COLO668 (cell line): ENCODE data around the gene PLEKHM2.
"Not testable (repeated sequence)": the region's sequence is repeated elsewhere in the genome, so short reads cannot be mapped to it uniquely, and the experiment has no call there.

ENCODE experiments used
- DNase-seq: peaks from one replicate; lab custom pipeline; 2025; ENCODE audit not compliant: unreplicated experiment; lab: John Stamatoyannopoulos, UW

PLEKHM2 gene, protein sequence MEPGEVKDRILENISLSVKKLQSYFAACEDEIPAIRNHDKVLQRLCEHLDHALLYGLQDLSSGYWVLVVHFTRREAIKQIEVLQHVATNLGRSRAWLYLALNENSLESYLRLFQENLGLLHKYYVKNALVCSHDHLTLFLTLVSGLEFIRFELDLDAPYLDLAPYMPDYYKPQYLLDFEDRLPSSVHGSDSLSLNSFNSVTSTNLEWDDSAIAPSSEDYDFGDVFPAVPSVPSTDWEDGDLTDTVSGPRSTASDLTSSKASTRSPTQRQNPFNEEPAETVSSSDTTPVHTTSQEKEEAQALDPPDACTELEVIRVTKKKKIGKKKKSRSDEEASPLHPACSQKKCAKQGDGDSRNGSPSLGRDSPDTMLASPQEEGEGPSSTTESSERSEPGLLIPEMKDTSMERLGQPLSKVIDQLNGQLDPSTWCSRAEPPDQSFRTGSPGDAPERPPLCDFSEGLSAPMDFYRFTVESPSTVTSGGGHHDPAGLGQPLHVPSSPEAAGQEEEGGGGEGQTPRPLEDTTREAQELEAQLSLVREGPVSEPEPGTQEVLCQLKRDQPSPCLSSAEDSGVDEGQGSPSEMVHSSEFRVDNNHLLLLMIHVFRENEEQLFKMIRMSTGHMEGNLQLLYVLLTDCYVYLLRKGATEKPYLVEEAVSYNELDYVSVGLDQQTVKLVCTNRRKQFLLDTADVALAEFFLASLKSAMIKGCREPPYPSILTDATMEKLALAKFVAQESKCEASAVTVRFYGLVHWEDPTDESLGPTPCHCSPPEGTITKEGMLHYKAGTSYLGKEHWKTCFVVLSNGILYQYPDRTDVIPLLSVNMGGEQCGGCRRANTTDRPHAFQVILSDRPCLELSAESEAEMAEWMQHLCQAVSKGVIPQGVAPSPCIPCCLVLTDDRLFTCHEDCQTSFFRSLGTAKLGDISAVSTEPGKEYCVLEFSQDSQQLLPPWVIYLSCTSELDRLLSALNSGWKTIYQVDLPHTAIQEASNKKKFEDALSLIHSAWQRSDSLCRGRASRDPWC

DNA sequence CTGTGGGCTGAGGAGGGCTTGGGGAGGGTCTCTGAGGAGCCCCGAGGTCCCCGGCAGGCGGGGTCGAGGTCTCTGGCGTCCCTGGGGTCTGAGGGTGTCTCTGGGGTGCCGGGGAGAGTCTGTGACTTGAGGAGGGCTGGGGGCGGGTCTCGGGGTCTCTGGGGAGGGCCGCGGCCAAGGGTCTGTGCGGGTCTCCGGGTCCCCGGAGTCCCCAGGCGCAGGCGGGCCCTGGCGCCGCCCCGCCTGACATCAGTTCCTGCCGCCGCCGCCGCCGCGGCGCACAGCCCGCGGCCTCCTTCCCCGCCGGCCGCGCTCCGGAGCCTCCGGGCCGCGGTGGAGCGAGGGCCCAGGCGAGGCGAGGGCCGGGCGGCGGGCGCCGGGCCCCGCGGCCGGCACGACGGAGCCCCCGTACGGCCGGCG, at the start of gene PLEKHM2:
TSS of gene PLEKHM2 (plus strand) at position 279 of the 420 bp plus-strand sequence. CDS start 239 bp downstream, outside the sequence.
- DNase-seq = peak; percentile 87

GRCh38 chr1:15636436-15636835, 47.7 kb upstream of the PLEKHM2 start:
- DNase-seq = no peak

DNA sequence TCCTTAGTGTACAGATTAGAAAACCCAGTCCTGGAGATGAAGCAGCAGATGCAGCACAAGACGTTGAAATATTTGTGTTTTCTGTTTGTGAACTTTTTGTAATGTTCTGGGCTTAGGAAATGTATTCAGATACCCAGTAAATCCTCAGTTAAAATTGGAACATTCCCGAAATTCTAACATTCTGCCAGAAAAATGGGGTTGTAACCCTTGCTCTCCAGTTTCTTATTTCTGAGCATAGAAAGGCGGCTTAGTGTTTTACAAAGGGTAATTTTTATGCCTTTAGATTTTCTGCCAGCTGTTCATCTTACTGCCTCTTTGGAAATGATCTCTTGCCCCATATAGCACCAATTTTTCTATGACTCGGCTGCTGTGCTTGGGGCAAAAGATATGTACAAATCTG, 46.3 kb upstream of the PLEKHM2 start:
- DNase-seq = no peak

- no peak for DNase-seq
Measured at GRCh38 chr1:15639262-15639661, 44.9 kb upstream of the PLEKHM2 start.

DNA sequence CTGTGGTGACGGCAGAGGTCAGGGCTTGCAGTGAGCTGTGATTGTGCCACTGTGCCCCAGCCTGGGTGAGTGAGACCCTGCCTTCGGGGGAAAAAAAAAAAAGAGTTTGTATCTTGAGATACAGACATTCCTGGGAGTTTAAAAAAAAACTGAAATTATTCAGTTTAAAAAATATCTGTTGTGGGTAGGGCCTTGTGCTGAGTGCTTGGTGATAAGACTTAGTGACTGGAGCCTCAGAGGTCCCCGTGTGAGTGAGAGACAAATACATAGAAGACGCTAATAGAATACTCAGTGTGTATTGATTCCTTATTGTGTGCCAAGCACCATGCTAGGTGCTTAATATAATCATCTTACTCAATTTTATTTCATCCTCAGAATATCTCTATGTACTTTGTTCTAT, 44.2 kb upstream of the PLEKHM2 start:
- DNase-seq = no peak

GRCh38 chr1:15640667-15641066, 43.5 kb upstream of the PLEKHM2 start:
- no peak for DNase-seq

DNA sequence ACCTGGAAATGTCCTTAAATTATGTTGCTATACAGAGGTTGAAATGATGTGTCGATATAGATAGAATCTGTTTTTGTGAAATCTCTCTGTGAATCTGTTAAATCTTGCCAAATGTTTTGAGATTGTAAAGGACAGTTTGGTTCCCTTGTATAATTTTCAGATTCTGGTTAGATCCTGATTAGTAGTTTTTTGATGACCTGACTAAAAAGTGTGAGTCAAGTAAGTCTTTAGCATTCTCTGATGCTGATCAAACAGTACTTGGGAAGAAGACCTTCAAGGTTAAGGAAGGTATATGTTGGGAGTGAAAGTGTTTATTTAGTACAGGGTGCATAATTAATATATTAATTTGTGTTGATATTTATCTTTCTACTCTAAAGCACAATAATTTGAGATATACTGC, 34.2 kb upstream of the PLEKHM2 start:
- no peak for DNase-seq

DNA sequence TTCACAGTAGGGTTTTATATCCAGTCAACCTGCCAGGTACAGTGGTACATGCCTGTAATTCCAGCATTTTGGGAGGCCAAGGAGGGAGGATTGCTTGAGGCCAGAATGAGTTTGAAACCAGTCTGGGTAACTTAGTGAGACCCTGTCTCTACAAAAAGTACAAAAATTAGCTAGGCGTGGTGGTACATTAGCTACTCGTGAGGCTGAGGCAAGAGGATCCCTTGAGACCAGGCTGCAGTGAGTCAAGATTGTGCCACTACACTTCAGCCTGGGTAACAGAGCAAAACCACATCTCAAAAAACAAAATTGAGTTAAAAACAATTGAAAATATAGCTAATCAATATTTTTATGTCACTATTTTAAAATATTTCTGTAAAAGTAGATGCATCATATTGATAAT, 33.7 kb upstream of the PLEKHM2 start:
- DNase-seq = no peak

DNA sequence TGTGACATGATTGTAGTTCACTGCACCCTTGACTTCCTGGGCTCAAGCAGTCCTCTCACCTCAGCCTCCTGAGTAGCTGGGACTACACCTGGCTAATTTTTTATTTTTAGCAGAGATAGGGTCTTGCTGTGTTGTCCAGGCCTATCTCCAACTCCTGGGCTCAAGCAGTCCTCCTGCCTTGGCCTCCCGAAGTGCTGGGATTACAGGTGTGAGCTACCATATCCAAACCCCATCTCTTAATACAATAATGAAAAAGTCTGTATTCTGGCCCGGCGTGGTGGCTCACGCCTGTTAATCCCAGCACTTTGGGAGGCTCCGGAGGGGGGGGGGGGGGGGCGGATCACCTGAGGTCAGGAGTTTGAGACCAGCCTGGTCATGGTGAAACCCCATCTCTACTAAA, 32.0 kb upstream of the PLEKHM2 start:
- not testable (repeated sequence) for DNase-seq

- DNase-seq = no peak
Measured at GRCh38 chr1:15654091-15654690, 29.9 kb upstream of the PLEKHM2 start.

- no peak for DNase-seq
Measured at GRCh38 chr1:15656464-15656863, 27.7 kb upstream of the PLEKHM2 start.

GRCh38 chr1:15657021-15657420, 27.1 kb upstream of the PLEKHM2 start:
- DNase-seq = no peak

- DNase-seq = no peak
Measured at GRCh38 chr1:15660151-15660550, 24.0 kb upstream of the PLEKHM2 start.

DNA sequence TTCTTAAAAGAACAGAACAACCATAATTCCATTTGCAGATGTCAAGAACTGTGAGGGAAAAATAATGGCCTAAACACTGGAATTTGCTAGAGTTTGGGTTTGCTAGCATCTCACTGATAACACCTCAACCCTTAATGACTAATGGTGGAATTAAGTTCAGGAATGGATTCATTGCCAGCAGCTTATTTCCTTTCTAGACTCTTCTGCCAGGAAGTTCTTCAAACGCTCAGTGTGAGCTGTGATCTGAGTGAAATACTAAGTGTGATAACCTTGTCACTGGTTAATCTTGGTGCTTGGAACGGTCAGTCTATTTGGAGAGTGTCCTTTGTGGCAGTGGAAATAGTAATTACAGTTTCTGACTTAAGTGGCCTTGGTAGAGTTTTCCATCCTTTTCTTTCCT, 21.6 kb upstream of the PLEKHM2 start:
- no peak for DNase-seq

DNA sequence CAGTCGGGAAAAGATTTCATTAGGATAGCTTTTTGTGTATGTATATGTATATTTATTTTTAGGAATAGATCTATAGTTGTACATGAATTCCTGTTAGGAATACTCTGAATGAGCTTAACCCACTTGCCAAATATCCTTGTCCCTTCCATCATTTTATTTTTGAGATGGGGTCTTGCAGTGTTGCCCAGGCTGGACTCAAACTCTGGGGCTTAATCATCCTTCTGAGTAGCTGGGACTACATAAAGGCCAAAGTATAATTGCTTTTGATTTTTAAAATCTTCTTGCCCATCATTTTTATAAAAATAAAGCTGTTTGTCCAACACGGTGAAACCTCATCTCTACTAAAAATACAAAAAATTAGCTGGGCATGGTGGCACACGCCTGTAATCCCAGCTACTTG, 20.2 kb upstream of the PLEKHM2 start:
- DNase-seq = no peak

GRCh38 chr1:15667362-15667761, 16.8 kb upstream of the PLEKHM2 start:
- DNase-seq = no peak

GRCh38 chr1:15668089-15668754, 15.9 kb upstream of the PLEKHM2 start:
- DNase-seq = no peak

GRCh38 chr1:15669074-15669473, 15.0 kb upstream of the PLEKHM2 start:
- no peak for DNase-seq

GRCh38 chr1:15669864-15670263, 14.3 kb upstream of the PLEKHM2 start:
- DNase-seq = no peak

DNA sequence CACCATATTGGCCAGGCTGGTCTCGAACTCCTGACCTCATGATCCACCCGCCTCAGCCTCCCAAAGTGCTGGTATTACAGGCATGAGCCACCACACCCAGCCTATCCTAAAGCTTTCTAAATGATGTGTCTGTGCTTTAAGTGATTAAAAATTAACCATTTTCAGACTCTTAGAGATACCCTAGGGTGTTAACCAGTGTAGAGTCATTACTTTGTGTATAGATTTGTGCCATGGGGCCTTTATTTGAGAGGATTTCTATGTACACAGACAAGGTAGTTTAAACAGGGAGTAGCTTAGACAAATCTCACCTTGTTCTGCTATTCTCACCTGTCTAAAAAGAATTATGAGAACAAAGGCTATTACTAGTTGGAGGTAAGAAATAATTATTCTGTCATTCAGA, 12.7 kb upstream of the PLEKHM2 start:
- DNase-seq = no peak
